ENCODE measurements around the gene HSPB8.

Gene HSPB8

GRCh38 chr12:119178544-119179334 lies at the start of gene HSPB8:
Gene HSPB8, plus strand, starts transcription at chr12:119178931. Its CDS starts 382 bp downstream, at chr12:119179313.
- no peak for TF ChIP-seq CTCF (IDR thresholded peaks at IDR 0.05)

- TF ChIP-seq CTCF (IDR thresholded peaks at IDR 0.05) = no peak
These were observed 48.8 kb upstream of the HSPB8 start for GRCh38 chr12:119129827-119130434.

GRCh38 chr12:119130523-119130922 lies 48.2 kb upstream of the HSPB8 start:
- TF ChIP-seq CTCF (IDR thresholded peaks at IDR 0.05) = no peak

- TF ChIP-seq CTCF (IDR thresholded peaks at IDR 0.05) = no peak
These were observed 44.3 kb upstream of the HSPB8 start for GRCh38 chr12:119134284-119135072.

- TF ChIP-seq CTCF (IDR thresholded peaks at IDR 0.05) = no peak
These were observed 41.8 kb upstream of the HSPB8 start for GRCh38 chr12:119136811-119137410.

GRCh38 chr12:119139448-119139847 lies 39.3 kb upstream of the HSPB8 start:
- no peak for TF ChIP-seq CTCF (IDR thresholded peaks at IDR 0.05)

- no peak for TF ChIP-seq CTCF (IDR thresholded peaks at IDR 0.05)
These were observed 33.4 kb upstream of the HSPB8 start for GRCh38 chr12:119145367-119145766.
